Parathyroid adenoma (tissue), 2 donors: ENCODE measurements around the gene CLEC1A.

Experiments used
- H2AFZ ChIP-seq: fragments of 300-600 bp; sonication (generic); one replicate; pipeline ENCODE4 v1.7.0; 2017; ENCODE audit warnings: antibody characterized with exemption, mild to moderate bottlenecking
- H3K27ac ChIP-seq: fragments of 300-600 bp; sonication (generic); one replicate; pipeline ENCODE4 v1.7.0; 2017
- H3K27me3 ChIP-seq: fragments of 300-600 bp; sonication (generic); one replicate; pipeline ENCODE4 v1.7.0; 2017; ENCODE audit warnings: low read length; ENCODE audit not compliant: control insufficient read depth, insufficient read depth
- H3K36me3 ChIP-seq: fragments of 300-600 bp; sonication (generic); one replicate; pipeline ENCODE4 v1.7.0; 2017; ENCODE audit warnings: low read length; ENCODE audit not compliant: control insufficient read depth, insufficient read depth
- H3K4me1 ChIP-seq: fragments of 300-600 bp; sonication (generic); one replicate; pipeline ENCODE4 v1.7.0; 2017; ENCODE audit warnings: control low read depth
- H3K4me2 ChIP-seq: fragments of 300-600 bp; sonication (generic); one replicate; pipeline ENCODE4 v1.7.0; 2017; ENCODE audit warnings: low read length
- H3K4me3 ChIP-seq: fragments of 300-600 bp; sonication (generic); one replicate; pipeline ENCODE4 v1.7.0; 2017; ENCODE audit warnings: low read depth, low read length
- H3K79me2 ChIP-seq: fragments of 300-600 bp; sonication (generic); one replicate; pipeline ENCODE4 v1.7.0; 2017; ENCODE audit warnings: control low read depth
- H3K9ac ChIP-seq: fragments of 300-600 bp; sonication (generic); one replicate; pipeline ENCODE4 v1.7.0; 2017; ENCODE audit warnings: mild to moderate bottlenecking
- H3K9me3 ChIP-seq: fragments of 300-600 bp; sonication (generic); one replicate; pipeline ENCODE4 v1.7.0; 2017; ENCODE audit warnings: low read length; ENCODE audit not compliant: control insufficient read depth
- CTCF ChIP-seq: fragments of 300-600 bp; sonication (generic); IDR thresholded peaks from one replicate; pipeline ENCODE4 v1.7.0; 2017; ENCODE audit warnings: antibody characterized with exemption, mild to moderate bottlenecking
- donor health status: primary hyperparathyroidism.

The CLEC1A gene

GRCh38 chr12:10115890-10116289 lies 17.1 kb upstream of the CLEC1A start:
- no peak overlapping the region for H3K4me3 ChIP-seq
- H2AFZ ChIP-seq, result no peak overlapping the region

GRCh38 chr12:10115311-10115710 lies 16.5 kb upstream of the CLEC1A start:
- no peak overlapping the region for H3K4me2 ChIP-seq
- H3K27me3 ChIP-seq, result no peaks in the 10 kb centered on the region
- H3K36me3 ChIP-seq, result no peaks in the 10 kb centered on the region
- no peak overlapping the region for H3K27ac ChIP-seq
- no peaks in the 10 kb centered on the region for H3K9me3 ChIP-seq
- H3K79me2 ChIP-seq, result no peaks in the 10 kb centered on the region
- H2AFZ ChIP-seq, result no peak overlapping the region
- H3K4me3 ChIP-seq, result no peak overlapping the region
- TF ChIP-seq CTCF, result no peak
- no peak overlapping the region for H3K9ac ChIP-seq
- no peaks in the 10 kb centered on the region for H3K4me1 ChIP-seq

More at GRCh38 chr12:10115890-10116289, 17.1 kb upstream of the CLEC1A start:
- Histone ChIP-seq H3K9me3 (no peaks in the 10 kb centered on the region), H3K79me2 (no peaks in the 10 kb centered on the region), H3K36me3 (no peaks in the 10 kb centered on the region), H3K27me3 (no peaks in the 10 kb centered on the region), H3K27ac (no peak overlapping the region), H3K9ac (no peak overlapping the region), H3K4me1 (no peaks in the 10 kb centered on the region), H3K4me2 (no peak overlapping the region)
- no peak for TF ChIP-seq CTCF

GRCh38 chr12:10113920-10114319 lies 15.1 kb upstream of the CLEC1A start:
- Histone ChIP-seq H3K4me2 (no peak overlapping the region), H3K9me3 (no peaks in the 10 kb centered on the region), H3K9ac (no peak overlapping the region)

GRCh38 chr12:10113075-10113474 lies 14.3 kb upstream of the CLEC1A start:
- TF ChIP-seq CTCF, result no peak
- Histone ChIP-seq H3K27ac (no peak overlapping the region), H3K9ac (no peak overlapping the region), H3K79me2 (no peaks in the 10 kb centered on the region), H3K36me3 (no peaks in the 10 kb centered on the region), H2AFZ (no peak overlapping the region), H3K4me2 (no peak overlapping the region), H3K4me3 (no peak overlapping the region), H3K4me1 (no peaks in the 10 kb centered on the region), H3K9me3 (no peaks in the 10 kb centered on the region), H3K27me3 (no peaks in the 10 kb centered on the region)

More at GRCh38 chr12:10113920-10114319, 15.1 kb upstream of the CLEC1A start:
- H2AFZ ChIP-seq, result no peak overlapping the region
- no peaks in the 10 kb centered on the region for H3K79me2 ChIP-seq
- H3K4me1 ChIP-seq, result no peaks in the 10 kb centered on the region
- TF ChIP-seq CTCF, result no peak
- H3K27me3 ChIP-seq, result no peaks in the 10 kb centered on the region
- H3K27ac ChIP-seq, result no peak overlapping the region
- H3K4me3 ChIP-seq, result no peak overlapping the region
- H3K36me3 ChIP-seq, result no peaks in the 10 kb centered on the region

- no peaks in the 10 kb centered on the region for H3K27me3 ChIP-seq
- H3K9ac ChIP-seq, result no peak overlapping the region
- H3K9me3 ChIP-seq, result no peaks in the 10 kb centered on the region
- H3K36me3 ChIP-seq, result no peaks in the 10 kb centered on the region
- H3K4me3 ChIP-seq, result no peak overlapping the region
- TF ChIP-seq CTCF, result no peak
- no peak overlapping the region for H3K4me2 ChIP-seq
- H3K27ac ChIP-seq, result no peak overlapping the region
- H3K79me2 ChIP-seq, result no peaks in the 10 kb centered on the region
- no peak overlapping the region for H2AFZ ChIP-seq
- H3K4me1 ChIP-seq, result no peaks in the 10 kb centered on the region
Observed at GRCh38 chr12:10111451-10111850, 12.7 kb upstream of the CLEC1A start.
